CD4-positive, alpha-beta T cell treated with Interleukin-15 for 4 hours (primary cell): ENCODE data around the gene KIAA2012.
"Not testable (repeated sequence)": the region's sequence is repeated elsewhere in the genome, so short reads cannot be mapped to it uniquely, and the experiment has no call there.

Experiments
- DNase-seq: peaks from one replicate; pipeline ENCODE4 v3.0.0-alpha.2; 2020; ENCODE audit warnings: low spot score

Gene KIAA2012

GRCh38 chr2:202118168-202118567, 45.1 kb downstream of the KIAA2012 start:
- no peak for DNase-seq

GRCh38 chr2:202120828-202121227, 47.8 kb downstream of the KIAA2012 start:
- no peak for DNase-seq

GRCh38 chr2:202121532-202122162, 48.6 kb downstream of the KIAA2012 start:
- no peak for DNase-seq

GRCh38 chr2:202122163-202122540, 49.1 kb downstream of the KIAA2012 start:
- no peak for DNase-seq

- DNase-seq, result no peak
Measured at GRCh38 chr2:202122980-202123720, 50.1 kb downstream of the KIAA2012 start.

- no peak for DNase-seq
Measured at GRCh38 chr2:202124286-202124685, 51.2 kb downstream of the KIAA2012 start.

- DNase-seq, result no peak
Measured at GRCh38 chr2:202127687-202128331, 54.8 kb downstream of the KIAA2012 start.

- no peak for DNase-seq
Measured at GRCh38 chr2:202129841-202130240, 56.8 kb downstream of the KIAA2012 start.

GRCh38 chr2:202133200-202133908, 60.3 kb downstream of the KIAA2012 start:
- DNase-seq, result no peak

GRCh38 chr2:202133909-202134265, 60.8 kb downstream of the KIAA2012 start:
- DNase-seq, result no peak

- no peak for DNase-seq
Measured at GRCh38 chr2:202135091-202135874, 62.2 kb downstream of the KIAA2012 start.

- not testable (repeated sequence) for DNase-seq
Measured at GRCh38 chr2:202136039-202136438, 63.0 kb downstream of the KIAA2012 start.

- DNase-seq, result no peak
Measured at GRCh38 chr2:202136526-202136925, 63.5 kb downstream of the KIAA2012 start.

GRCh38 chr2:202140522-202141252, 67.6 kb downstream of the KIAA2012 start:
- DNase-seq, result no peak

- DNase-seq, result no peak
Measured at GRCh38 chr2:202141329-202141947, 68.4 kb downstream of the KIAA2012 start.

GRCh38 chr2:202142540-202142939, 69.5 kb downstream of the KIAA2012 start:
- no peak for DNase-seq

GRCh38 chr2:202147775-202148174, 74.7 kb downstream of the KIAA2012 start:
- no peak for DNase-seq

- no peak for DNase-seq
Measured at GRCh38 chr2:202148515-202149154, 75.6 kb downstream of the KIAA2012 start.

- DNase-seq, result no peak
Measured at GRCh38 chr2:202149155-202149762, 76.2 kb downstream of the KIAA2012 start.

- DNase-seq, result no peak
Measured at GRCh38 chr2:202149936-202150335, 76.9 kb downstream of the KIAA2012 start.
